ENCODE results near the gene KLRC3. TPM values are rescaled to one million over a fixed set of nuclear protein-coding genes. Genes with fewer than 3 reads are reported as not detected.
"Not testable (repeated sequence)": the region's sequence is repeated elsewhere in the genome, so short reads cannot be mapped to it uniquely, and the experiment has no call there.

KLRC3 gene
- total RNA-seq (not detected in 2 replicates), polyA plus RNA-seq (not detected in 2 replicates), polyA minus RNA-seq (ENCODE audit: low replicate concordance) (not detected in 2 replicates)
- not detected in 2 replicates for polyA plus RNA-seq (2012)

GRCh38 chr12:10420334-10420733, at the start of gene KLRC3:
KLRC3 (minus strand) TSS chr12:10420595; CDS start chr12:10420550, 45 bp downstream.
- not testable (repeated sequence) for H3K9me3 ChIP-seq (ENCODE audit: control insufficient read depth, insufficient read depth, low read depth, low read length); H3K4me3 ChIP-seq (replicated peaks in 1 of 4; ENCODE audit: control extremely low read depth in 1 of 4, insufficient read depth in 1 of 4, low read depth in 3 of 4, low read length in 4 of 4); H3K27me3 ChIP-seq (ENCODE audit: control insufficient read depth, insufficient read depth, low read length); H3K4me2 ChIP-seq (ENCODE audit: extremely low read depth, insufficient read depth, low read length); H3K79me2 ChIP-seq (ENCODE audit: control insufficient read depth, insufficient read depth, low read length); H4K20me1 ChIP-seq (ENCODE audit: control insufficient read depth, extremely low read depth, insufficient read depth, low read length); DNase-seq (ENCODE audit: low read depth in 2 of 2); H3K9ac ChIP-seq (ENCODE audit: insufficient read depth, low read length); H2AFZ ChIP-seq (ENCODE audit: low read length); H3K27ac ChIP-seq (ENCODE audit: insufficient read depth, low read length); H3K4me1 ChIP-seq (ENCODE audit: control insufficient read depth, extremely low read depth, insufficient read depth, low read length); H3K36me3 ChIP-seq (ENCODE audit: control insufficient read depth, insufficient read depth, low read length)

DNA sequence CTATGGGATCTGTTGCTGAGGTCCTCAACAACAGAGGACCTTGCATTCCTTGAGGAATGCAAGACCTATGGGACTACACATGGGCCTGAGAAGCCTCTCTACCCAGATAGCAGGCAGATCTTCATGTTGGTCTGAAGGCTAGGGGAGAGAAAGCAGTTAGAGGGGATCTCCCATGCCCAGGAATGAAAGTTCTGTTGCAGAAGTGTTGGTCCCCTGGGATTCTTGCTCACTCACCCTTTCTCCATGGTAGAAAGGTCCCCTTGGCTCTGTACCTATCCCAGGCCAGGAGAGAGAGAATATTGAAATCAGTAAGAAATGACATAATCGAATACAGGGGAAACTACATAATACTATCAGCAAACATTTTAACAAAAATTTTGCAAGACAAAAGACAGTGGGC, 49.3 kb upstream of the KLRC3 start:
- no peaks in the 10 kb centered on the region for H3K4me1 ChIP-seq (ENCODE audit: control insufficient read depth, extremely low read depth, insufficient read depth, low read length)
- no peak for DNase-seq (ENCODE audit: low read depth in 2 of 2)
- no peaks in the 10 kb centered on the region for H3K79me2 ChIP-seq (ENCODE audit: control insufficient read depth, insufficient read depth, low read length)
- TF ChIP-seq, protein P1, sequence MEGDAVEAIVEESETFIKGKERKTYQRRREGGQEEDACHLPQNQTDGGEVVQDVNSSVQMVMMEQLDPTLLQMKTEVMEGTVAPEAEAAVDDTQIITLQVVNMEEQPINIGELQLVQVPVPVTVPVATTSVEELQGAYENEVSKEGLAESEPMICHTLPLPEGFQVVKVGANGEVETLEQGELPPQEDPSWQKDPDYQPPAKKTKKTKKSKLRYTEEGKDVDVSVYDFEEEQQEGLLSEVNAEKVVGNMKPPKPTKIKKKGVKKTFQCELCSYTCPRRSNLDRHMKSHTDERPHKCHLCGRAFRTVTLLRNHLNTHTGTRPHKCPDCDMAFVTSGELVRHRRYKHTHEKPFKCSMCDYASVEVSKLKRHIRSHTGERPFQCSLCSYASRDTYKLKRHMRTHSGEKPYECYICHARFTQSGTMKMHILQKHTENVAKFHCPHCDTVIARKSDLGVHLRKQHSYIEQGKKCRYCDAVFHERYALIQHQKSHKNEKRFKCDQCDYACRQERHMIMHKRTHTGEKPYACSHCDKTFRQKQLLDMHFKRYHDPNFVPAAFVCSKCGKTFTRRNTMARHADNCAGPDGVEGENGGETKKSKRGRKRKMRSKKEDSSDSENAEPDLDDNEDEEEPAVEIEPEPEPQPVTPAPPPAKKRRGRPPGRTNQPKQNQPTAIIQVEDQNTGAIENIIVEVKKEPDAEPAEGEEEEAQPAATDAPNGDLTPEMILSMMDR (conservative IDR thresholded peaks at IDR 0.05 in 1 of 2, IDR thresholded peaks at IDR 0.05 in 1 of 2; ENCODE audit: low read depth in 1 of 2, low read length in 2 of 2), result no peak
- no peak for TF ChIP-seq EZH2 (IDR thresholded peaks at IDR 0.05; ENCODE audit: low read length, missing control alignments)
- no peaks in the 10 kb centered on the region for H3K9me3 ChIP-seq (ENCODE audit: control insufficient read depth, insufficient read depth, low read depth, low read length)
- H3K4me2 ChIP-seq (ENCODE audit: extremely low read depth, insufficient read depth, low read length), result no peak overlapping the region
- H4K20me1 ChIP-seq (ENCODE audit: control insufficient read depth, extremely low read depth, insufficient read depth, low read length), result no peaks in the 10 kb centered on the region
- H3K36me3 ChIP-seq (ENCODE audit: control insufficient read depth, insufficient read depth, low read length), result no peaks in the 10 kb centered on the region
- H2AFZ ChIP-seq (ENCODE audit: low read length), result no peak overlapping the region
- no peak overlapping the region for H3K27ac ChIP-seq (ENCODE audit: insufficient read depth, low read length)
- no peak overlapping the region for H3K4me3 ChIP-seq (replicated peaks in 1 of 4; ENCODE audit: control extremely low read depth in 1 of 4, insufficient read depth in 1 of 4, low read depth in 3 of 4, low read length in 4 of 4)
- H3K27me3 ChIP-seq (ENCODE audit: control insufficient read depth, insufficient read depth, low read length), result no peaks in the 10 kb centered on the region
- no peak overlapping the region for H3K9ac ChIP-seq (ENCODE audit: insufficient read depth, low read length)

DNA sequence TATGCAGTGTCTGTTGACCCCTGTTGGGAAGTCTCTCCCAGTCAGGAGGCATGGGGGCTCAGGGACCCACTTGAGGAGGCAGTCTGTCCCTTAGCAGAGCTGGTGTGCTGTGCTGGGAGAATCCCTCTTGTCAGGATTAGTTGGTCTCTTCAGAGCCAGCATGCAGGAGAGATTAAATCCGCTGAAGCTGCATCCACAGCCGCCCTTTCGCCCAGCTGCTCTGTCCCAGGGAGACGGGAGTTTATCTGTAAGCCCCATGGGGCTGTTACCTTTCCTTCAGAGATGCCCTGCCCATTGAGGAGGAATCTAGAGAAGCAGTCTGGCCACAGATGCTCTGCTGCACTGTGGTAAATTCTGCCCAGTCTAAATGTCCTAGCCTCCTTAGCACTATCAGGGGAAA, 45.9 kb upstream of the KLRC3 start:
- no peak overlapping the region for H3K4me3 ChIP-seq (replicated peaks in 1 of 4; ENCODE audit: control extremely low read depth in 1 of 4, insufficient read depth in 1 of 4, low read depth in 3 of 4, low read length in 4 of 4)
- no peaks in the 10 kb centered on the region for H3K36me3 ChIP-seq (ENCODE audit: control insufficient read depth, insufficient read depth, low read length)
- H2AFZ ChIP-seq (ENCODE audit: low read length), result no peak overlapping the region
- no peaks in the 10 kb centered on the region for H4K20me1 ChIP-seq (ENCODE audit: control insufficient read depth, extremely low read depth, insufficient read depth, low read length)
- H3K79me2 ChIP-seq (ENCODE audit: control insufficient read depth, insufficient read depth, low read length), result no peaks in the 10 kb centered on the region
- H3K27me3 ChIP-seq (ENCODE audit: control insufficient read depth, insufficient read depth, low read length), result no peaks in the 10 kb centered on the region
- TF ChIP-seq, protein P1 (conservative IDR thresholded peaks at IDR 0.05 in 1 of 2, IDR thresholded peaks at IDR 0.05 in 1 of 2; ENCODE audit: low read depth in 1 of 2, low read length in 2 of 2), result no peak
- TF ChIP-seq EZH2 (IDR thresholded peaks at IDR 0.05; ENCODE audit: low read length, missing control alignments), result no peak
- H3K9ac ChIP-seq (ENCODE audit: insufficient read depth, low read length), result no peak overlapping the region
- H3K4me2 ChIP-seq (ENCODE audit: extremely low read depth, insufficient read depth, low read length), result no peak overlapping the region
- no peak for DNase-seq (ENCODE audit: low read depth in 2 of 2)
- H3K9me3 ChIP-seq (ENCODE audit: control insufficient read depth, insufficient read depth, low read depth, low read length), result no peaks in the 10 kb centered on the region
- no peaks in the 10 kb centered on the region for H3K4me1 ChIP-seq (ENCODE audit: control insufficient read depth, extremely low read depth, insufficient read depth, low read length)
- no peak overlapping the region for H3K27ac ChIP-seq (ENCODE audit: insufficient read depth, low read length)

Measured in fibroblast of lung (primary cell).